Activated B cell treated with CpG ODN at 0.5 μM for 24 hours (primary cell): ENCODE data around the gene REPIN1. TPM values are rescaled to one million over a fixed set of nuclear protein-coding genes. Genes with fewer than 3 reads are reported as not detected.

Experiments
- ATAC-seq: fragments of 200-7000 bp; cut with Tn5 transposase; one replicate; pipeline ENCODE4 v1.10.0; 2021; ENCODE audit warnings: low read depth, mild to moderate bottlenecking, moderate library complexity
- CTCF ChIA-PET: fragments of 350-600 bp; sonication (Branson Sonifier 250); formaldehyde crosslinking; loops from one replicate; lab custom pipeline; 2021; ENCODE audit warnings: antibody characterized with exemption; lab: Charles Lee
- POLR2A ChIA-PET: fragments of 350-600 bp; sonication (Branson Sonifier 250); formaldehyde crosslinking; loops from one replicate; lab custom pipeline; 2021; ENCODE audit warnings: antibody characterized with exemption; lab: Charles Lee
- DNase-seq: peaks from one replicate; pipeline ENCODE4 v3.0.0; 2022
- H3K27ac Mint-ChIP-seq: one replicate; pipeline ENCODE4 v1.8.0; 2020; ENCODE audit warnings: mixed read lengths
- H3K27me3 Mint-ChIP-seq: one replicate; pipeline ENCODE4 v1.8.0; 2021; ENCODE audit warnings: mixed read lengths
- H3K36me3 Mint-ChIP-seq: one replicate; pipeline ENCODE4 v1.8.0; 2021; ENCODE audit warnings: low read depth, mixed read lengths
- H3K4me1 Mint-ChIP-seq: one replicate; pipeline ENCODE4 v1.8.0; 2021; ENCODE audit warnings: mixed read lengths
- H3K4me3 Mint-ChIP-seq: one replicate; pipeline ENCODE4 v1.8.0; 2020; ENCODE audit warnings: mild to moderate bottlenecking, mixed read lengths
- H3K9me3 Mint-ChIP-seq: one replicate; pipeline ENCODE4 v1.8.0; 2020; ENCODE audit warnings: mixed read lengths
- intact Hi-C: fragments of 100-400 bp; cut with micrococcal nuclease; formaldehyde crosslinking; loops from one replicate; pipeline ENCODE4 v1.15.1; 2024
- total RNA-seq: library from RNA; stranded (reverse); gene quantifications from 2 replicates; pipeline ENCODE4 v1.2.3, GENCODE V29; 2022
- TF ChIP-seq, protein P1 (sequence below): fragments of 200-600 bp; IDR thresholded peaks from one replicate; pipeline ENCODE4 v1.8.0; 2022; ENCODE audit warnings: antibody characterized with exemption, mild to moderate bottlenecking

The REPIN1 gene
- total RNA-seq, 1 donor from 2014 or later, result 116 TPM

DNA sequence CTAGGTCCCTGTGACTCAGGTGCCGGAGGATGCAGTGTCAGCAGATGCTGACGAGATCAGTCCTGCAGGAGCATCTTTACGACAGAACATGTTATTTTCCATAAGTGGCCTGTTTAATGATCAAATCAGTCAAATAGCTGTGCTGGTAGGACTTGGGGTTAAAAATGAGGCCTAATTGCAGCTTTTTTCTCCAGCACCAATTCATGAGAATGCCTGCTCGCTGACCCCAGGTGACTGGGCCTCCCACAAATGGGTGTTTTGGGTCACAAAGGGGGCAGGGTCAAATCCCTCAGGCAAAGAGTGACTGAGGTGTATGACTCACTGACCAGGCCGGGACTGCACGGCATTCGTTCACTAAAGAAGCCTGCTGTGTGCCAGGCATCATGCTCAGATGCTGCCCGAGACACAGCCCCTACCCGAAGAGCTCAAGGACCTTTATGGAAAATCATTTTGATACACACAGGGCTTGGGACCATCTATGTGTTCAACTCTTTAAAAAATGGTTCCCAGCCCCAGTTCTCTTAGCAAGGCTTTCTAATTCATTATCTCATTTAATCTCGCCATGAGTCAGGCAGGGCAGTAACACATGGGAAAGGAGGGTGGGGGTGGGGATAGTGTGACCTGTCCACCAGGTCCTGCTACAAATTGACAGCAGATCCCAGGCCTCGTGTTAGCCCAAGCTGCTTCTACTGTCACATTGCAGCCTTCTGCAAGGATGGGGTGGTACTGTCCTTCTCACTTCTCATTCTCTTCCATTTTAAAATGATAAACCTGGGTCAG lies 31.6 kb downstream of the REPIN1 start:
- no peaks in the 10 kb centered on the region for H3K9me3 Mint-ChIP-seq
- DNase-seq (no peak), ATAC-seq (no peak)
- intact Hi-C loops, result no loop called here
- H3K36me3 Mint-ChIP-seq, result peaks cover 22% of the 10 kb centered on the region
- ChIA-PET POLR2A (interaction anchor here (11.5 to 13.4 kb wide), 2 partner anchors 21 to 32 kb away, joined by 261 to 421 read pairs; partner anchors contain the start of genes REPIN1 and ZNF775), CTCF (no interaction called here)
- H3K4me1 Mint-ChIP-seq, result peaks cover 37% of the 10 kb centered on the region
- TF ChIP-seq, protein P1, sequence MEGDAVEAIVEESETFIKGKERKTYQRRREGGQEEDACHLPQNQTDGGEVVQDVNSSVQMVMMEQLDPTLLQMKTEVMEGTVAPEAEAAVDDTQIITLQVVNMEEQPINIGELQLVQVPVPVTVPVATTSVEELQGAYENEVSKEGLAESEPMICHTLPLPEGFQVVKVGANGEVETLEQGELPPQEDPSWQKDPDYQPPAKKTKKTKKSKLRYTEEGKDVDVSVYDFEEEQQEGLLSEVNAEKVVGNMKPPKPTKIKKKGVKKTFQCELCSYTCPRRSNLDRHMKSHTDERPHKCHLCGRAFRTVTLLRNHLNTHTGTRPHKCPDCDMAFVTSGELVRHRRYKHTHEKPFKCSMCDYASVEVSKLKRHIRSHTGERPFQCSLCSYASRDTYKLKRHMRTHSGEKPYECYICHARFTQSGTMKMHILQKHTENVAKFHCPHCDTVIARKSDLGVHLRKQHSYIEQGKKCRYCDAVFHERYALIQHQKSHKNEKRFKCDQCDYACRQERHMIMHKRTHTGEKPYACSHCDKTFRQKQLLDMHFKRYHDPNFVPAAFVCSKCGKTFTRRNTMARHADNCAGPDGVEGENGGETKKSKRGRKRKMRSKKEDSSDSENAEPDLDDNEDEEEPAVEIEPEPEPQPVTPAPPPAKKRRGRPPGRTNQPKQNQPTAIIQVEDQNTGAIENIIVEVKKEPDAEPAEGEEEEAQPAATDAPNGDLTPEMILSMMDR, result no peak
- no peaks in the 10 kb centered on the region for H3K27me3 Mint-ChIP-seq
- H3K4me3 Mint-ChIP-seq, result no peak overlapping the region
- H3K27ac Mint-ChIP-seq, result no peak overlapping the region

DNA sequence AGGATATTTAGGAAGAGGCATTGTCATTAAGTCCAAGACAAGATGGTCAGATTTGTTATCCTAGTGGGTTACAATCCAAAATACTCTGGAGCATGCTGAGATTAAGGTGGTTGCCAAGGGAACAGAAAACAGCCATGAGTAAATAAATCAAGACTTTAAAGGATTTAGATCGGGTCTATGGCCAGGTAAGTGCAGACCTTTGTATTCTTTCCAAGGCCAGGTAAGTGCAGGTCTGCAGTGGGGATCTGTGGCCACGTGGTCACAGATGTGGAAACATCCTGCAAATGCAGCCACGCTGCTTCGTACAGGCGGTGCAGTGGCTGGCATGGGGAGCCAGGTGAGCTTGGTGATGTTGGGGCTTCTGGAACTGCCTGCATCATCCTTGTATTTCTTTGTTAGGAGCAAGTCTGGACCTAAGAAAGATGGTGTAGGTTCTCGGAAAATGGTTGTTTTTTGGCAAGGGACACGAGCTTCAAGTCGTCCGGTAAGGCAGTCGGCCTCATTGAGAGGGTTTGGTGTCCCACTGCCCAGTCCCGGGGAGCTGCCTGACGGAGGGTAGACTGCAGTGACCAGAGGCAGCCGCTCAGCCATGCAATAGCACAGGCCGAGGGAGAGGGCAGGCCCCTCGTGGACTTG lies 32.3 kb downstream of the REPIN1 start:
- intact Hi-C loops, result no loop called here
- CTCF ChIA-PET, result no interaction called here
- H3K27ac Mint-ChIP-seq, result no peak overlapping the region
- peaks cover 41% of the 10 kb centered on the region for H3K4me1 Mint-ChIP-seq
- H3K27me3 Mint-ChIP-seq, result no peaks in the 10 kb centered on the region
- peaks cover 23% of the 10 kb centered on the region for H3K36me3 Mint-ChIP-seq
- no peak overlapping the region for H3K4me3 Mint-ChIP-seq
- no peaks in the 10 kb centered on the region for H3K9me3 Mint-ChIP-seq
- TF ChIP-seq, protein P1, result no peak
- POLR2A ChIA-PET, result interaction anchor here (11.5 to 13.4 kb wide), 2 partner anchors 22 to 33 kb away, joined by 261 to 421 read pairs; partner anchors contain the start of genes REPIN1 and ZNF775
- DNase-seq (no peak), ATAC-seq (no peak)

DNA sequence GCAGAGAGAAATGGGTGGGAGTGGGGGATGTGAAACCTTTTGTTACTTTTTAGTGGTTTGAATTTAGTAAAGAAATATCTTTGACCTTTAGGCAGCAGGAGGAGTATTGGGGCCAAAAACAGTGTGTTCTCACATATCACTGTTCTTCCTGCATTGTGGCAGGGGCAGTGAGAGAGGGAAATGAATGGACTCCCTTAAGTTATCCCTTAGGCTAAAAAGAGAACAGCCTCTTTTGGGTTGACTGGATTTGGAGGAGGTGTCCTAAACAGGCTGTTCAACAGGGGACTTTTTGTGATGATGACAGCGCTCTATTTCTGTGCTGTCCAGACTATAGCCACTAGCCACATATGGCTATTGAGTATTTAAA lies 32.8 kb downstream of the REPIN1 start:
- peaks cover 19% of the 10 kb centered on the region for H3K36me3 Mint-ChIP-seq
- no peaks in the 10 kb centered on the region for H3K9me3 Mint-ChIP-seq
- H3K27me3 Mint-ChIP-seq, result no peaks in the 10 kb centered on the region
- ChIA-PET CTCF (no interaction called here), POLR2A (interaction anchor here (11.5 to 13.4 kb wide), 2 partner anchors 22 to 33 kb away, joined by 261 to 421 read pairs; partner anchors contain the start of genes REPIN1 and ZNF775)
- no peak overlapping the region for H3K4me3 Mint-ChIP-seq
- DNase-seq (no peak), ATAC-seq (no peak)
- peaks cover 46% of the 10 kb centered on the region for H3K4me1 Mint-ChIP-seq
- H3K27ac Mint-ChIP-seq, result no peak overlapping the region
- TF ChIP-seq, protein P1, result no peak
- intact Hi-C loops, result no loop called here

DNA sequence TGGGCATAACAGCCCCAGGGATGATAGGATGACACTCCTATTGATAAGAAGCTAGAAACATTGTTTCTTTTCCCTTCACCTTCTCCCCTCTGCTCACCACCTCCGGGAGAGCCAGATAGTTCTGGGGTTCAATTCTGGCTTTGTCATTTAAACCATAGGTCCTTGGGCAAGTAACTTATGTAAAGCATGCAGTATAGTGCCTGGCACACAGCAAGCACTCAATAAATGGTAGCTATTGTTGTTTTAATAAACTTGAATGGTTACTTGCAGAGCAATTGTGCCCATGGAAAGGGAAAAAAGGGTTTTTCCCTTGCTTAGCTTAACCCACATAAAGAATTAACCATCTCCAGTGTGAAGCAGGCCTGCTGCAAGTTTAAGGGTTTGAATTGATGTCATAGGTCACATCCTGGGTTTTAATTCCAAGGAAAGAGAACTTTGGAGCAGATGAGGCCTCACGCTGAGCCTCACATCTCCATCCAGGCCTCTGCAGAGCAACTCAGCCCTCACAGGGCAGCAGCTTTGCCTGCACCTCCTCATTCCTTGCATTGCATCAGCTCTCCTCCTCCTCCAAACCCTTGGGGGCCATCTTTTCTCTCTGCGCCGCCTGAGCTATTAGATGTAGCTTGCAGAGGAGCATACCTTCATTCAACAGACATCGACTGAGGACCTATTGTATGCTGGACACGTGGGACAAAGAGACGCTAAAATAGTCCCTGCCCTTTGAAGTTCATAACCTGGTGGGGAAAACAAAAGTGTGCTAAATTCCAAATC lies 33.4 kb downstream of the REPIN1 start:
- Mint-ChIP-seq H3K27me3 (no peaks in the 10 kb centered on the region), H3K4me1 (peaks cover 52% of the 10 kb centered on the region), H3K9me3 (no peaks in the 10 kb centered on the region), H3K36me3 (peaks cover 18% of the 10 kb centered on the region), H3K4me3 (no peak overlapping the region), H3K27ac (peak overlapping the region; percentile 36)
- TF ChIP-seq, protein P1, result no peak
- intact Hi-C loops, result no loop called here
- ATAC-seq, result no peak
- CTCF ChIA-PET, result interaction anchor here (1.0 to 1.1 kb wide), 2 partner anchors 24 to 27 kb away, joined by 3 read pairs; no protein-coding TSS in a partner anchor
- POLR2A ChIA-PET, result interaction anchor here (11.5 to 13.4 kb wide), 2 partner anchors 23 to 34 kb away, joined by 261 to 421 read pairs; partner anchors contain the start of genes REPIN1 and ZNF775
- no peak for DNase-seq
